ENCODE results near the gene CEP135.

DNA sequence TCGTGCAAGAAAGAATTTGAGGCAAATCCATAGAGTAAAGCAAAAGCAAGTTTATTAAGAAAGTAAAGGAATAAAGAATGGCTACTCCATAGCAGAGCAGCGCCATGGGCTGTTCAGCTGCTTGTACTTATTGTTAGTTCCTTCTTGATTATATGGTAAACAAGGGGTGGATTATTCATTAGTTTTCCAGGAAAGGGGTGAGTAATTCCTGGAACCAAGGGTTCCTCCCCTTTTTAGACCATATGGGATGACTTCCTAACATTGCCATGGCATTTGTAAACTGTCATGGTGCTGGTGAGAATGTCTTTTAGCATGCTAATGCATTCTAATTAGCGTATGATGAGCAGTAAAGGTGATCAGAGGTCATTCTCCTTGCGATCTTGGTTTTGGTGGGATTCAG lies 23.5 kb upstream of the CEP135 start:
- no peak for TF ChIP-seq CTCF (IDR thresholded peaks at IDR 0.05 in 4 of 5, conservative IDR thresholded peaks at IDR 0.05 in 1 of 5)
- TF ChIP-seq POLR2A (IDR thresholded peaks at IDR 0.05): no peak

All from gastrocnemius medialis (tissue), 4 donors.